Ovary (tissue), 9 donors: ENCODE results near the gene RPS21. TPM values are rescaled to one million over a fixed set of nuclear protein-coding genes. Genes with fewer than 3 reads are reported as not detected.
A peak's percentile ranks its signal among the peaks of the same experiment; 100 is the strongest.

ENCODE experiments used
- DNase-seq, 5 donors: peaks; one replicate each; pipeline ENCODE4 v3.0.0-alpha.2; 2019 to 2020
- H3K27ac ChIP-seq, 2 donors: fragments of 200-600 bp; one replicate each; pipeline versions ENCODE4 v1.5.1 to v1.8.0; 2019 to 2022
- H3K27me3 ChIP-seq: fragments of 200-600 bp; one replicate; pipeline ENCODE4 v1.8.0; 2022
- H3K36me3 ChIP-seq: fragments of 200-600 bp; sonication (generic); one replicate; pipeline ENCODE4 v1.5.1; 2019
- H3K4me1 ChIP-seq: one replicate; pipeline ENCODE4 v1.8.1; 2013; ENCODE audit warnings: mild to moderate bottlenecking, moderate library complexity; ENCODE audit not compliant: insufficient read depth
- H3K4me3 ChIP-seq: fragments of 200-600 bp; sonication (generic); one replicate; pipeline ENCODE4 v1.5.1; 2017
- H3K9me3 ChIP-seq, 2 donors: fragments of 200-600 bp in 1 of 2; sonication (generic) in 1 of 2; one replicate each; pipeline versions ENCODE4 v1.5.1 to v1.8.1; 2013 to 2019; ENCODE audit warnings: mild to moderate bottlenecking in 1 of 2, moderate library complexity in 1 of 2
- EP300 ChIP-seq: sonication (generic); formaldehyde crosslinking; IDR thresholded peaks from one replicate; pipeline ENCODE4 v1.6.1; 2017; ENCODE audit warnings: antibody characterized with exemption
- POLR2A ChIP-seq: fragments of 450-650 bp; IDR thresholded peaks from one replicate; pipeline ENCODE4 v1.6.1; 2017; ENCODE audit warnings: antibody characterized with exemption, mild to moderate bottlenecking, moderate library complexity
- WGBS, 3 donors: extraction: QIAGEN DNeasy Blood & Tissue Kit in 1 of 3; methylation state at CpG; one replicate each; pipeline versions ENCODE4 v1.1.5 to v1.1.7; 2013 to 2017; 5-methylcytosine and 5-hydroxymethylcytosine counted together
- intact Hi-C, 4 donors: fragments of 100-400 bp; cut with DNase I; formaldehyde crosslinking; loops; one replicate each; pipeline versions ENCODE4 v1.11.0 to v1.15.1; 2022 to 2023
- polyA plus RNA-seq, 2 donors: library from polyadenylated mRNA; stranded (reverse); fragments of 200-250 nt in 1 of 2; fragments of 350-450 nt in 1 of 2; fragmentation: Illumina TruSeq in 1 of 2; extraction: RNeasy Lipid Tissue Mini Kit (QIAGEN cat#74804) in 1 of 2; gene quantifications; one replicate each; pipeline ENCODE4 v1.2.3, GENCODE V29; 2013 to 2014
- total RNA-seq, 7 donors: library from RNA; depleted of rRNA in 2 of 7; stranded (reverse); fragments of >200 nt in 2 of 7; fragmentation: NEBNext Ultra II Directional in 3 of 7; extraction: Animal tissue kit (Norgen Biotek cat#: 25700) in 3 of 7; gene quantifications; one replicate each; pipeline versions ENCODE4 v1.1.0 to v1.2.4, GENCODE V29; 2016 to 2023
- TF ChIP-seq, protein P1 (sequence below), 3 donors: fragments of 450-650 bp in 2 of 3; fragments of 200-600 bp in 1 of 3; IDR thresholded peaks; one replicate each; pipeline versions ENCODE4 v1.5.1 to v1.8.0; 2016 to 2022; ENCODE audit warnings: antibody characterized with exemption in 3 of 3, mild to moderate bottlenecking in 1 of 3
- donor health status: DM: no; HTN: no; CAD: no; lungs with moderate emphysema.
- donor health status: DM: no; HTN: no; CAD: no.
- donor health status: Bipolar disorder and iron deficiency.
- donor health status: DM: yes; HTN: yes; CAD: no.
- donor health status: DM: no; HTN: no; CAD: no.
- donor health status: DM: yes; HTN: yes; CAD: no.

Gene RPS21
- total and polyA plus RNA-seq, 9 donors = 1,038 to 9,967 (median 2,977) TPM

GRCh38 chr20:62387219-62387913 is 463 bp downstream of the RPS21 start:
- Histone ChIP-seq H3K4me3 (peak overlapping the region; percentile 92), H3K36me3 (no peaks in the 10 kb centered on the region), H3K27ac (peak overlapping the region; percentile 55 to 65), H3K27me3 (no peaks in the 10 kb centered on the region), H3K4me1 (peaks cover 12% of the 10 kb centered on the region), H3K9me3 (no peaks in the 10 kb centered on the region)
- intact Hi-C loops = loop anchor here in 3 of 4 donors (5.0 kb wide), 3 partner anchors 150 to 375 kb away; partner anchors contain the start of gene OSBPL2 (in 1 of the 3)
- 1 to 2% (median 2%) methylated on average over 47 of the region's 47 CpGs for WGBS, 3 donors
- TF ChIP-seq POLR2A (no peak), EP300 (no peak)
- TF ChIP-seq, protein P1, sequence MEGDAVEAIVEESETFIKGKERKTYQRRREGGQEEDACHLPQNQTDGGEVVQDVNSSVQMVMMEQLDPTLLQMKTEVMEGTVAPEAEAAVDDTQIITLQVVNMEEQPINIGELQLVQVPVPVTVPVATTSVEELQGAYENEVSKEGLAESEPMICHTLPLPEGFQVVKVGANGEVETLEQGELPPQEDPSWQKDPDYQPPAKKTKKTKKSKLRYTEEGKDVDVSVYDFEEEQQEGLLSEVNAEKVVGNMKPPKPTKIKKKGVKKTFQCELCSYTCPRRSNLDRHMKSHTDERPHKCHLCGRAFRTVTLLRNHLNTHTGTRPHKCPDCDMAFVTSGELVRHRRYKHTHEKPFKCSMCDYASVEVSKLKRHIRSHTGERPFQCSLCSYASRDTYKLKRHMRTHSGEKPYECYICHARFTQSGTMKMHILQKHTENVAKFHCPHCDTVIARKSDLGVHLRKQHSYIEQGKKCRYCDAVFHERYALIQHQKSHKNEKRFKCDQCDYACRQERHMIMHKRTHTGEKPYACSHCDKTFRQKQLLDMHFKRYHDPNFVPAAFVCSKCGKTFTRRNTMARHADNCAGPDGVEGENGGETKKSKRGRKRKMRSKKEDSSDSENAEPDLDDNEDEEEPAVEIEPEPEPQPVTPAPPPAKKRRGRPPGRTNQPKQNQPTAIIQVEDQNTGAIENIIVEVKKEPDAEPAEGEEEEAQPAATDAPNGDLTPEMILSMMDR (IDR thresholded peaks at IDR 0.05) = no peak
- no peak for DNase-seq

DNA sequence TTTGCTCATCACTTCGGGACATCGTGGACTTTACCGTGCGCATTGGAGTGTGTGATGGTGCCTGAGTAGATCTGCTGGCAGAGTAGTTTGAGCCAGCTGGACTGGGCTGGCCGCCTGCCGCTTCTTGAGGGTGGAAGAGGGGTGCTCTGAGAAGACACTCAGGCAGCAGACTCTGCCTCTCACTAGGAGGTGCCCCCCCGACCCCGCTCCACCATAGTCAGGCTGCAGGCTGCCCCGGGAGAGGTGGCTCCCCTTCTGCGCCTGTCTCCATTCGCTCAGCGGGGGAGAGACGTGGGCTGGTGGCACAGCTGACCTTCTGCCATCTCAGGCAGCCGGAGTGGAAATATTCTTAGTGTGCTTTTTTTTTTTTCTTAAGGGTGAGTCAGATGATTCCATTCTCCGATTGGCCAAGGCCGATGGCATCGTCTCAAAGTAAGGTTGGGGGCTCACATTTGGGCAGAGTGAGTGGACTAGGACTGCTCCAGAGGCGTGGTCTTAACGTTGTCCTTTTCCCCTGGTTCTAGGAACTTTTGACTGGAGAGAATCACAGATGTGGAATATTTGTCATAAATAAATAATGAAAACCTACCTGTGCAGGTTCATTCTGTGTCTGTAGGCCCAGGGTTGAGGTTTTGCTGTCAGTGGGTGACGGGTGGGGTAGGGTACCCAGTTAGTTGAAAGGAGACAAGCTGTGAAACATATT is 1.2 kb downstream of the RPS21 start:
- Histone ChIP-seq H3K27me3 (no peaks in the 10 kb centered on the region), H3K27ac (no peak overlapping the region), H3K4me1 (peaks cover 9% of the 10 kb centered on the region), H3K9me3 (no peaks in the 10 kb centered on the region), H3K4me3 (peak overlapping the region; percentile 92), H3K36me3 (no peaks in the 10 kb centered on the region)
- no peak for DNase-seq
- TF ChIP-seq EP300 = no peak
- no peak for TF ChIP-seq POLR2A
- TF ChIP-seq, protein P1 (IDR thresholded peaks at IDR 0.05) = no peak
- 45 to 54% (median 46%) methylated on average over 20 of the region's 20 CpGs for WGBS, 3 donors
- intact Hi-C loops = loop anchor here in 3 of 4 donors (5.0 kb wide), 3 partner anchors 151 to 376 kb away; partner anchors contain the start of gene OSBPL2 (in 1 of the 3)

- no peaks in the 10 kb centered on the region for H3K36me3 ChIP-seq
- intact Hi-C loops = loop anchor here in 3 of 4 donors (5.0 kb wide), 3 partner anchors 152 to 377 kb away; partner anchors contain the start of gene OSBPL2 (in 1 of the 3)
These were observed 2.1 kb downstream of the RPS21 start for GRCh38 chr20:62388839-62389600.

More at GRCh38 chr20:62388839-62389600, 2.1 kb downstream of the RPS21 start:
- WGBS, 3 donors = 79 to 81% (median 81%) methylated on average over 11 of the region's 11 CpGs
- no peaks in the 10 kb centered on the region for H3K9me3 ChIP-seq
- H3K27me3 ChIP-seq = no peaks in the 10 kb centered on the region
- H3K4me3 ChIP-seq = no peak overlapping the region
- TF ChIP-seq, protein P1 (IDR thresholded peaks at IDR 0.05) = no peak
- no peak for TF ChIP-seq EP300
- no peak for TF ChIP-seq POLR2A
- H3K4me1 ChIP-seq = peaks cover 9% of the 10 kb centered on the region
- DNase-seq = no peak
- no peak overlapping the region for H3K27ac ChIP-seq
